ENCODE measurements around the gene ARF6. TPM values are rescaled to one million over a fixed set of nuclear protein-coding genes. Genes with fewer than 3 reads are reported as not detected.

Gene ARF6
- polyA plus RNA-seq, 1 donor from 2014 or later: 24.1 TPM

DNA sequence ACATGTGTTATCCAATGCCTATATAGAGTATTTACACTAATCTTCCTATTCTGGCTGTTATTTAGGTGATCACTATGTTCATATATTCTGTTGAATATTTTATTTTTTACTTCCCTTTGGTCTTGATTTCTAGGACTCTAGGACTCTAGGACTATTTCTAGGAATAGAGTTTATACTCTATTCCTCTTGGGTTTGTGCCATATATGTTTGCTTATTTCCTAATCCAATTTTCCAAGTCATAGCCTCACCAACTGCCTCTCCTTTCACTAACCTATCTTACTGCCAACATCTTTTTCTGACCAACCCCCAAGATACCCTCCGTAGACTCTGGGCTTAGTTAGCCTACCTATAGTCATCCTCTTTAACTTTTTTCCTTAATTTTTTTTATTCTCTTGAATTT is 28.5 kb downstream of the ARF6 start:
- H3K79me2 ChIP-seq (replicated peaks; ENCODE audit: insufficient read depth, low read length): no peaks in the 10 kb centered on the region
- H3K4me2 ChIP-seq (ENCODE audit: low read length): no peak overlapping the region
- H3K4me3 ChIP-seq (ENCODE audit: low read length): no peak overlapping the region
- no peak overlapping the region for H3K27ac ChIP-seq (ENCODE audit: low read length)
- no peaks in the 10 kb centered on the region for H3K36me3 ChIP-seq (ENCODE audit: insufficient read depth, low read length)
- H3K9me2 ChIP-seq (ENCODE audit: insufficient read depth, low read length): no peaks in the 10 kb centered on the region
- no peak overlapping the region for H3K9ac ChIP-seq (ENCODE audit: low read length)
- no peaks in the 10 kb centered on the region for H3F3A ChIP-seq (ENCODE audit: insufficient read depth, low read length, poor library complexity, severe bottlenecking)
- no peak overlapping the region for H2AFZ ChIP-seq (ENCODE audit: low read depth, low read length)
- TF ChIP-seq EP300 (conservative IDR thresholded peaks at IDR 0.05; ENCODE audit: poor library complexity, severe bottlenecking) (no peak), CTCF (IDR thresholded peaks at IDR 0.05; ENCODE audit: poor library complexity, severe bottlenecking) (no peak), POLR2AphosphoS5 (IDR thresholded peaks at IDR 0.05) (no peak), SMC3 (conservative IDR thresholded peaks at IDR 0.05; ENCODE audit: poor library complexity) (no peak), RAD21 (conservative IDR thresholded peaks at IDR 0.05) (no peak), TAF1 (IDR thresholded peaks at IDR 0.05; ENCODE audit: low read depth) (no peak), MXI1 (conservative IDR thresholded peaks at IDR 0.05; ENCODE audit: poor library complexity, severe bottlenecking) (no peak), EZH2 (IDR thresholded peaks at IDR 0.05; ENCODE audit: borderline replicate concordance, insufficient read depth, low read length, poor library complexity, severe bottlenecking) (no peak)
- TF ChIP-seq, protein P1, sequence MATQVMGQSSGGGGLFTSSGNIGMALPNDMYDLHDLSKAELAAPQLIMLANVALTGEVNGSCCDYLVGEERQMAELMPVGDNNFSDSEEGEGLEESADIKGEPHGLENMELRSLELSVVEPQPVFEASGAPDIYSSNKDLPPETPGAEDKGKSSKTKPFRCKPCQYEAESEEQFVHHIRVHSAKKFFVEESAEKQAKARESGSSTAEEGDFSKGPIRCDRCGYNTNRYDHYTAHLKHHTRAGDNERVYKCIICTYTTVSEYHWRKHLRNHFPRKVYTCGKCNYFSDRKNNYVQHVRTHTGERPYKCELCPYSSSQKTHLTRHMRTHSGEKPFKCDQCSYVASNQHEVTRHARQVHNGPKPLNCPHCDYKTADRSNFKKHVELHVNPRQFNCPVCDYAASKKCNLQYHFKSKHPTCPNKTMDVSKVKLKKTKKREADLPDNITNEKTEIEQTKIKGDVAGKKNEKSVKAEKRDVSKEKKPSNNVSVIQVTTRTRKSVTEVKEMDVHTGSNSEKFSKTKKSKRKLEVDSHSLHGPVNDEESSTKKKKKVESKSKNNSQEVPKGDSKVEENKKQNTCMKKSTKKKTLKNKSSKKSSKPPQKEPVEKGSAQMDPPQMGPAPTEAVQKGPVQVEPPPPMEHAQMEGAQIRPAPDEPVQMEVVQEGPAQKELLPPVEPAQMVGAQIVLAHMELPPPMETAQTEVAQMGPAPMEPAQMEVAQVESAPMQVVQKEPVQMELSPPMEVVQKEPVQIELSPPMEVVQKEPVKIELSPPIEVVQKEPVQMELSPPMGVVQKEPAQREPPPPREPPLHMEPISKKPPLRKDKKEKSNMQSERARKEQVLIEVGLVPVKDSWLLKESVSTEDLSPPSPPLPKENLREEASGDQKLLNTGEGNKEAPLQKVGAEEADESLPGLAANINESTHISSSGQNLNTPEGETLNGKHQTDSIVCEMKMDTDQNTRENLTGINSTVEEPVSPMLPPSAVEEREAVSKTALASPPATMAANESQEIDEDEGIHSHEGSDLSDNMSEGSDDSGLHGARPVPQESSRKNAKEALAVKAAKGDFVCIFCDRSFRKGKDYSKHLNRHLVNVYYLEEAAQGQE (IDR thresholded peaks at IDR 0.05; ENCODE audit: borderline replicate concordance): no peak
- H3K27me3 ChIP-seq (ENCODE audit: insufficient read depth, low read depth, low read length): no peaks in the 10 kb centered on the region
- H3K9me3 ChIP-seq (ENCODE audit: low read length): no peaks in the 10 kb centered on the region
- no peaks in the 10 kb centered on the region for H4K20me1 ChIP-seq (ENCODE audit: insufficient read depth)

- H3K27ac ChIP-seq (ENCODE audit: low read length): no peak overlapping the region
- H3K9me3 ChIP-seq (ENCODE audit: low read length): no peaks in the 10 kb centered on the region
- H3K27me3 ChIP-seq (ENCODE audit: insufficient read depth, low read depth, low read length): no peaks in the 10 kb centered on the region
- H3K9me2 ChIP-seq (ENCODE audit: insufficient read depth, low read length): no peaks in the 10 kb centered on the region
- no peak for TF ChIP-seq RAD21 (conservative IDR thresholded peaks at IDR 0.05)
- TF ChIP-seq, protein P1 (IDR thresholded peaks at IDR 0.05; ENCODE audit: borderline replicate concordance): no peak
- no peak for TF ChIP-seq TAF1 (IDR thresholded peaks at IDR 0.05; ENCODE audit: low read depth)
- TF ChIP-seq SMC3 (conservative IDR thresholded peaks at IDR 0.05; ENCODE audit: poor library complexity): no peak
- TF ChIP-seq CTCF (IDR thresholded peaks at IDR 0.05; ENCODE audit: poor library complexity, severe bottlenecking): no peak
- TF ChIP-seq EP300 (conservative IDR thresholded peaks at IDR 0.05; ENCODE audit: poor library complexity, severe bottlenecking): no peak
- TF ChIP-seq EZH2 (IDR thresholded peaks at IDR 0.05; ENCODE audit: borderline replicate concordance, insufficient read depth, low read length, poor library complexity, severe bottlenecking): no peak
- TF ChIP-seq POLR2AphosphoS5 (IDR thresholded peaks at IDR 0.05): no peak
- no peak for TF ChIP-seq MXI1 (conservative IDR thresholded peaks at IDR 0.05; ENCODE audit: poor library complexity, severe bottlenecking)
- H3K4me3 ChIP-seq (ENCODE audit: low read length): no peak overlapping the region
- H3K9ac ChIP-seq (ENCODE audit: low read length): no peak overlapping the region
- no peaks in the 10 kb centered on the region for H3F3A ChIP-seq (ENCODE audit: insufficient read depth, low read length, poor library complexity, severe bottlenecking)
- no peak overlapping the region for H2AFZ ChIP-seq (ENCODE audit: low read depth, low read length)
- H4K20me1 ChIP-seq (ENCODE audit: insufficient read depth): no peaks in the 10 kb centered on the region
- no peaks in the 10 kb centered on the region for H3K36me3 ChIP-seq (ENCODE audit: insufficient read depth, low read length)
- H3K4me2 ChIP-seq (ENCODE audit: low read length): no peak overlapping the region
- no peaks in the 10 kb centered on the region for H3K79me2 ChIP-seq (replicated peaks; ENCODE audit: insufficient read depth, low read length)
These were observed 30.6 kb downstream of the ARF6 start for GRCh38 chr14:49923442-49923841.
